H1 (cell line): Measurements from ENCODE around the gene TESMIN.

Experiments used
- CBX5 ChIP-seq: fragments of 300-800, 300-1000 bp; sonication (generic); IDR thresholded peaks from 2 replicates; pipeline ENCODE4 v1.7.1; 2016; ENCODE audit warnings: antibody characterized with exemption, low read length, low read depth
- POLR2A ChIP-seq, 2 experiments: IDR thresholded peaks; 1 replicate in 1 of 2; 2 replicates in 1 of 2; pipeline ENCODE4 v1.6.1; 2011; ENCODE audit warnings: low read depth in 2 of 2, low read length in 2 of 2, mild to moderate bottlenecking in 2 of 2; ENCODE audit errors: control extremely low read depth in 1 of 2
- POLR2AphosphoS5 ChIP-seq: IDR thresholded peaks from 2 replicates; pipeline ENCODE4 v1.6.1; 2011; ENCODE audit warnings: low read depth, low read length
- RBBP5 ChIP-seq: IDR thresholded peaks from 2 replicates; pipeline ENCODE4 v1.7.1; 2012; ENCODE audit warnings: low read depth, mild to moderate bottlenecking, inconsistent platforms, low read length, moderate library complexity, borderline replicate concordance
- TF ChIP-seq, protein P1 (sequence below): IDR thresholded peaks from 2 replicates; pipeline ENCODE4 v1.6.1; 2011; ENCODE audit warnings: low read length, improper control_type of control experiment
- TF ChIP-seq, protein P2 (sequence below), 3 experiments: IDR thresholded peaks; 1 replicate in 2 of 3; 2 replicates in 1 of 3; pipeline versions ENCODE4 v1.5.1 to v1.6.1; 2011; ENCODE audit warnings: low read length in 3 of 3, mild to moderate bottlenecking in 3 of 3, inconsistent platforms in 2 of 3, low read depth in 1 of 3, moderate library complexity in 1 of 3; ENCODE audit not compliant: insufficient read depth in 1 of 3; ENCODE audit errors: control extremely low read depth in 1 of 3
- TF ChIP-seq, protein P3 (sequence below): IDR thresholded peaks from 2 replicates; pipeline ENCODE4 v1.6.1; 2011; ENCODE audit warnings: low read depth, mild to moderate bottlenecking, low read length; ENCODE audit not compliant: insufficient read depth

DNA sequence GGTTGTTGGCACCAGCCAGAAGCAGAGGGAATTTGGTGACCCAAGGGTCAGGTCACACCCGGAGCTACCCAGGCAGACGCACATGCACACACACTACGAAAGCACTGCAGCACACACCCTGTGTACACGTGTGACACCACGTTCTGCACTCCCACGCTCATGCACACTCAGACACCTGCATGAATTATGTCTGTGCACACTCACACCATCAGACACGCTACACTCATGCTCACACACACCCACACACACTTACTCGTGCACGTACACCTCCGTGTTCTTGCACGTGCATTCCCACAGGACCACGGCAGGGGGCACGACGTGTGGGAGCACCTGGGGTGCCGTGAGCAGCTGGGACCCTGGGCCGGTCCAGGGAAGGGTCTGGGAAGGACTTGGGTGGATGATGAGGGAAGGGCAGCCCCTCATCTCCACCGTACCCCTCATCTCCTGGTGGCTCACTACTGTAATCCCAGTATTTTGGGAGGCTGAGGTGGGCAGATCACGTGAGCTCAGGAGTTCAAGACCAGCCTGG, 87.8 kb downstream of the TESMIN start:
- TF ChIP-seq POLR2A (IDR thresholded peaks at IDR 0.05; ENCODE audit: control extremely low read depth in 1 of 2, low read depth in 2 of 2, low read length in 2 of 2) (no peak), CBX5 (no peak), RBBP5 (no peak), POLR2AphosphoS5 (no peak)
- TF ChIP-seq, protein P1, sequence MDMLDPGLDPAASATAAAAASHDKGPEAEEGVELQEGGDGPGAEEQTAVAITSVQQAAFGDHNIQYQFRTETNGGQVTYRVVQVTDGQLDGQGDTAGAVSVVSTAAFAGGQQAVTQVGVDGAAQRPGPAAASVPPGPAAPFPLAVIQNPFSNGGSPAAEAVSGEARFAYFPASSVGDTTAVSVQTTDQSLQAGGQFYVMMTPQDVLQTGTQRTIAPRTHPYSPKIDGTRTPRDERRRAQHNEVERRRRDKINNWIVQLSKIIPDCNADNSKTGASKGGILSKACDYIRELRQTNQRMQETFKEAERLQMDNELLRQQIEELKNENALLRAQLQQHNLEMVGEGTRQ: no peak
- TF ChIP-seq, protein P2, sequence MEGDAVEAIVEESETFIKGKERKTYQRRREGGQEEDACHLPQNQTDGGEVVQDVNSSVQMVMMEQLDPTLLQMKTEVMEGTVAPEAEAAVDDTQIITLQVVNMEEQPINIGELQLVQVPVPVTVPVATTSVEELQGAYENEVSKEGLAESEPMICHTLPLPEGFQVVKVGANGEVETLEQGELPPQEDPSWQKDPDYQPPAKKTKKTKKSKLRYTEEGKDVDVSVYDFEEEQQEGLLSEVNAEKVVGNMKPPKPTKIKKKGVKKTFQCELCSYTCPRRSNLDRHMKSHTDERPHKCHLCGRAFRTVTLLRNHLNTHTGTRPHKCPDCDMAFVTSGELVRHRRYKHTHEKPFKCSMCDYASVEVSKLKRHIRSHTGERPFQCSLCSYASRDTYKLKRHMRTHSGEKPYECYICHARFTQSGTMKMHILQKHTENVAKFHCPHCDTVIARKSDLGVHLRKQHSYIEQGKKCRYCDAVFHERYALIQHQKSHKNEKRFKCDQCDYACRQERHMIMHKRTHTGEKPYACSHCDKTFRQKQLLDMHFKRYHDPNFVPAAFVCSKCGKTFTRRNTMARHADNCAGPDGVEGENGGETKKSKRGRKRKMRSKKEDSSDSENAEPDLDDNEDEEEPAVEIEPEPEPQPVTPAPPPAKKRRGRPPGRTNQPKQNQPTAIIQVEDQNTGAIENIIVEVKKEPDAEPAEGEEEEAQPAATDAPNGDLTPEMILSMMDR (IDR thresholded peaks at IDR 0.05; ENCODE audit: control extremely low read depth in 1 of 3, insufficient read depth in 1 of 3, low read depth in 1 of 3, low read length in 3 of 3): no peak
- TF ChIP-seq, protein P3, sequence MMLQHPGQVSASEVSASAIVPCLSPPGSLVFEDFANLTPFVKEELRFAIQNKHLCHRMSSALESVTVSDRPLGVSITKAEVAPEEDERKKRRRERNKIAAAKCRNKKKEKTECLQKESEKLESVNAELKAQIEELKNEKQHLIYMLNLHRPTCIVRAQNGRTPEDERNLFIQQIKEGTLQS: no peak
